T-cell (primary cell): ENCODE measurements around the gene CALM3. TPM values are rescaled to one million over a fixed set of nuclear protein-coding genes. Genes with fewer than 3 reads are reported as not detected.
A peak's percentile ranks its signal among the peaks of the same experiment; 100 is the strongest.

Experiments used
- ATAC-seq, 4 experiments: fragments of 200-7000 bp in 3 of 4; fragments of 150-1000 bp in 1 of 4; cut with Tn5 transposase; replicated peaks in 1 of 4; 1 replicate in 3 of 4; 2 replicates in 1 of 4; pipeline ENCODE4 v1.10.0; 2021; ENCODE audit warnings: moderate library complexity in 3 of 4, mild to moderate bottlenecking in 2 of 4, moderate number of reproducible peaks in 1 of 4
- CTCF ChIA-PET, 2 donors: fragments of 300-600 bp; sonication (Branson Sonifier 250); formaldehyde crosslinking; loops; one replicate each; lab custom pipeline; 2022; ENCODE audit warnings: antibody characterized with exemption in 2 of 2; lab: Charles Lee
- POLR2A ChIA-PET, 2 donors: fragments of 300-600 bp; sonication (Branson Sonifier 250); formaldehyde crosslinking; loops; one replicate each; lab custom pipeline; 2022; ENCODE audit warnings: antibody characterized with exemption in 2 of 2; lab: Charles Lee
- DNase-seq, 35 experiments: peaks; one replicate each; pipeline versions ENCODE4 v3.0.0 to v3.0.0-alpha.2; 2013 to 2023
- H3K27ac ChIP-seq: one replicate; pipeline ENCODE4 v1.5.1; 2013; ENCODE audit warnings: low read length
- H3K27me3 ChIP-seq, 2 experiments: replicated peaks in 1 of 2; 1 replicate in 1 of 2; 2 replicates in 1 of 2; pipeline versions ENCODE4 v1.6.1 to v1.7.0; 2013; ENCODE audit warnings: low read length in 1 of 2, mixed read lengths in 1 of 2; ENCODE audit not compliant: control insufficient read depth in 2 of 2, insufficient read depth in 2 of 2; ENCODE audit errors: extremely low read depth in 1 of 2
- H3K36me3 ChIP-seq, 2 donors: 1 replicate in 1 of 2; 2 replicates in 1 of 2; pipeline versions ENCODE4 v1.6.1 to v1.7.0; 2013; ENCODE audit warnings: low read length in 1 of 2; ENCODE audit not compliant: control insufficient read depth in 2 of 2, insufficient read depth in 1 of 2; ENCODE audit errors: extremely low read depth in 1 of 2
- H3K4me1 ChIP-seq, 2 experiments: 1 replicate in 1 of 2; 2 replicates in 1 of 2; pipeline versions ENCODE4 v1.6.1 to v1.7.0; 2013; ENCODE audit warnings: low read length in 2 of 2, mixed read lengths in 1 of 2; ENCODE audit not compliant: insufficient read depth in 2 of 2, control insufficient read depth in 1 of 2; ENCODE audit errors: extremely low read depth in 1 of 2
- H3K4me3 ChIP-seq, 2 donors: 1 replicate in 1 of 2; 2 replicates in 1 of 2; pipeline versions ENCODE4 v1.5.1 to v1.7.0; 2013; ENCODE audit warnings: mild to moderate bottlenecking in 2 of 2, low read length in 1 of 2, moderate library complexity in 1 of 2; ENCODE audit not compliant: control insufficient read depth in 1 of 2; ENCODE audit errors: extremely low read depth in 1 of 2
- H3K9me3 ChIP-seq: 2 replicates; pipeline ENCODE4 v1.7.0; 2013
- H3K27ac Mint-ChIP-seq, 2 donors: one replicate each; pipeline ENCODE4 v1.8.0; 2020 to 2021; ENCODE audit warnings: mild to moderate bottlenecking in 2 of 2, mixed read lengths in 2 of 2
- H3K27me3 Mint-ChIP-seq, 2 donors: one replicate each; pipeline ENCODE4 v1.8.0; 2021 to 2022; ENCODE audit warnings: mixed read lengths in 2 of 2
- H3K36me3 Mint-ChIP-seq: one replicate; pipeline ENCODE4 v1.8.0; 2021; ENCODE audit warnings: mixed read lengths
- H3K4me1 Mint-ChIP-seq, 3 donors: one replicate each; pipeline ENCODE4 v1.8.0; 2020 to 2022; ENCODE audit warnings: mixed read lengths in 3 of 3, mild to moderate bottlenecking in 1 of 3
- H3K4me3 Mint-ChIP-seq, 3 donors: one replicate each; pipeline ENCODE4 v1.8.0; 2020 to 2022; ENCODE audit warnings: mild to moderate bottlenecking in 3 of 3, mixed read lengths in 3 of 3, moderate library complexity in 3 of 3
- H3K9me3 Mint-ChIP-seq, 3 donors: one replicate each; pipeline ENCODE4 v1.8.0; 2020 to 2022; ENCODE audit warnings: mixed read lengths in 3 of 3
- WGBS: methylation state at CpG from one replicate; pipeline ENCODE4 v1.1.5; 2013; ENCODE audit warnings: missing lambda C conversion rate; ENCODE audit not compliant: insufficient coverage; 5-methylcytosine and 5-hydroxymethylcytosine counted together
- total RNA-seq, 35 experiments: library from RNA in 6 of 35; stranded (reverse) in 6 of 35; fragments of 120-200 nt in 1 of 35; gene quantifications; one replicate each; pipeline versions ENCODE4 v1.2.1 to v1.2.4 and lab custom pipeline; 2013 to 2026

The CALM3 gene
- total RNA-seq, 5 donors from 2014 or later (not counting 1 experiment from before 2014, with no cell fraction given), result 183 to 256 (median 208) TPM

- H3K27ac Mint-ChIP-seq, result no peak overlapping the region
- H3K4me3 ChIP-seq, result peak overlapping the region in 1 of 2 donors; percentile 39
- peaks cover 15 to 30% of the 10 kb centered on the region in 2 experiments for H3K4me1 ChIP-seq
- no peaks in the 10 kb centered on the region for H3K36me3 ChIP-seq
- ATAC-seq (no peak), DNase-seq (peak in 1 of 35 experiments; percentile 28)
- 11% methylated on average over 10 of the region's 28 CpGs for WGBS
- H3K27ac ChIP-seq, result no peak overlapping the region
- H3K27me3 Mint-ChIP-seq, result peaks cover 17 to 29% of the 10 kb centered on the region in 2 donors
- H3K36me3 Mint-ChIP-seq, result no peaks in the 10 kb centered on the region
- no peaks in the 10 kb centered on the region for H3K9me3 ChIP-seq
- H3K9me3 Mint-ChIP-seq, result no peaks in the 10 kb centered on the region
- peaks cover 18 to 27% (median 23%) of the 10 kb centered on the region in 3 donors for H3K4me1 Mint-ChIP-seq
- H3K27me3 ChIP-seq, result peaks cover 2 to 56% of the 10 kb centered on the region in 2 experiments
- ChIA-PET POLR2A (interaction anchor here in 1 of 2 donors (0.6 kb wide), 1 partner anchor 253 kb away, joined by 3 read pairs; no protein-coding TSS in a partner anchor), CTCF (interaction anchor here (0.6 to 0.9 kb wide), 4 partner anchors 20 to 649 kb away, joined by 3 to 4 read pairs (median 3); partner anchors contain the start of gene PTGIR (in 1 of the 2))
- H3K4me3 Mint-ChIP-seq, result peak overlapping the region; percentile 55 to 79 (median 62)
Measured at GRCh38 chr19:46659151-46660007, 58.2 kb downstream of the CALM3 start.

- H3K4me1 ChIP-seq, result peaks cover 15 to 30% of the 10 kb centered on the region in 2 experiments
- peak overlapping the region; percentile 30 to 39 for H3K4me3 ChIP-seq
- Mint-ChIP-seq H3K27ac (no peak overlapping the region), H3K27me3 (peaks cover 17 to 25% of the 10 kb centered on the region in 2 donors), H3K4me1 (peaks cover 18 to 27% (median 23%) of the 10 kb centered on the region in 3 donors), H3K9me3 (no peaks in the 10 kb centered on the region), H3K36me3 (no peaks in the 10 kb centered on the region), H3K4me3 (peak overlapping the region; percentile 55 to 79 (median 62))
- ATAC-seq, result no peak
- H3K27me3 ChIP-seq, result peaks cover 2 to 50% of the 10 kb centered on the region in 2 experiments
- no peaks in the 10 kb centered on the region for H3K36me3 ChIP-seq
- peak in 2 of 35 experiments; percentile 11 to 25 for DNase-seq
- no peak overlapping the region for H3K27ac ChIP-seq
- WGBS, result 6% methylated on average over 3 of the region's 14 CpGs
- ChIA-PET POLR2A (no interaction called here), CTCF (interaction anchor here in 1 of 2 donors (0.6 kb wide), 1 partner anchor 35 kb away, joined by 3 read pairs; the partner anchor contains the start of gene PTGIR)
- H3K9me3 ChIP-seq, result no peaks in the 10 kb centered on the region
Measured at GRCh38 chr19:46660008-46660517, 58.9 kb downstream of the CALM3 start.

Other genes with a start within 250 kb of the CALM3 start
- under 1 TPM in 3 of 5 donors, not detected in 2; 0.12 to 0.19 (median 0.13) TPM for gene CCDC8, start 187.8 kb upstream of the CALM3 start, total RNA-seq
- not detected for gene PNMA8C, start 172.4 kb upstream of the CALM3 start, total RNA-seq
- gene PNMA8A, start 129.8 kb upstream of the CALM3 start, total RNA-seq, result 1 to 10 TPM in 1 of 5 donors, under 1 TPM in 2, not detected in 2; 0.15 to 1.1 (median 0.43) TPM
- gene PNMA8B, start 105.5 kb upstream of the CALM3 start, total RNA-seq, result 1 to 10 TPM in 1 of 5 donors, under 1 TPM in 4; 0.20 to 1.1 (median 0.44) TPM
- 1 to 10 TPM; 1.2 to 5.4 (median 3.5) TPM for gene PTGIR, start 23.8 kb downstream of the CALM3 start, total RNA-seq
- gene GNG8, start 34.9 kb downstream of the CALM3 start, total RNA-seq, result 1 to 10 TPM in 3 of 5 donors, not detected in 2; 3.3 to 7.9 (median 3.6) TPM
- under 1 TPM; 0.15 to 0.56 (median 0.37) TPM for gene DACT3, start 59.9 kb downstream of the CALM3 start, total RNA-seq
- 100 to 1,000 TPM; 121 to 145 (median 138) TPM for gene PRKD2, start 115.8 kb downstream of the CALM3 start, total RNA-seq
- gene FKRP, start 144.7 kb downstream of the CALM3 start, total RNA-seq, result 10 to 100 TPM; 17.8 to 35.3 (median 23.6) TPM
- gene STRN4, start 145.1 kb downstream of the CALM3 start, total RNA-seq, result 100 to 1,000 TPM in 3 of 5 donors, 10 to 100 TPM in 2; 85.2 to 123 (median 101) TPM
- 10 to 100 TPM in 4 of 5 donors, 1 to 10 TPM in 1; 7.6 to 50.5 (median 47.7) TPM for gene SLC1A5, start 187.3 kb downstream of the CALM3 start, total RNA-seq
- 10 to 100 TPM; 36.6 to 51.5 (median 49.1) TPM for gene AP2S1, start 249.5 kb downstream of the CALM3 start, total RNA-seq